ENCODE measurements around the gene CLHC1. TPM values are rescaled to one million over a fixed set of nuclear protein-coding genes. Genes with fewer than 3 reads are reported as not detected.

The CLHC1 gene
- total RNA-seq, 1 experiment from 2014 or later: 9.2 TPM

- Histone ChIP-seq H3K27me3 (ENCODE audit: insufficient read depth, low read length) (no peaks in the 10 kb centered on the region), H3K4me1 (ENCODE audit: insufficient read depth, low read length) (peaks cover 10% of the 10 kb centered on the region; the same call in 1 of the 2 replicates), H3K9me3 (ENCODE audit: control insufficient read depth, low read depth, low read length) (no peaks in the 10 kb centered on the region), H2AK5ac (ENCODE audit: insufficient read length, low read length) (no peak overlapping the region), H4K5ac (ENCODE audit: insufficient read length, low read depth, low read length) (peak overlapping the region; percentile 85), H3K4ac (ENCODE audit: low read depth, low read length) (peak overlapping the region; percentile 97), H2AFZ (ENCODE audit: low read length) (no peak overlapping the region), H3K56ac (ENCODE audit: insufficient read length, low read depth, low read length) (no peak overlapping the region), H3K27ac (ENCODE audit: insufficient read length, low read depth, low read length) (peak overlapping the region; percentile 93), H2BK20ac (ENCODE audit: low read depth, low read length, poor library complexity, severe bottlenecking) (peak overlapping the region; percentile 85), H2BK12ac (ENCODE audit: insufficient read length, low read depth, low read length) (peak overlapping the region; percentile 91), H2BK5ac (ENCODE audit: insufficient read length, low read length) (peak overlapping the region; percentile 86), H3K23ac (ENCODE audit: insufficient read length, low read depth, low read length) (no peak overlapping the region), H3K4me2 (ENCODE audit: insufficient read depth, insufficient read length, low read length) (peak overlapping the region; percentile 47), H2BK15ac (ENCODE audit: low read depth, low read length) (no peak overlapping the region), H3K79me1 (ENCODE audit: insufficient read depth, low read depth, low read length, poor library complexity, severe bottlenecking) (no peaks in the 10 kb centered on the region), H3K9ac (ENCODE audit: extremely low read depth, insufficient read length, low read length) (no peak overlapping the region), H4K8ac (replicated peaks; ENCODE audit: insufficient read length, low read depth, low read length) (no peak overlapping the region), H3K18ac (ENCODE audit: insufficient read length, low read depth, low read length) (peak overlapping the region; percentile 98), H3T11ph (ENCODE audit: low read length) (peak overlapping the region; percentile 99), H3K23me2 (ENCODE audit: insufficient read length, low read depth, low read length, poor library complexity, severe bottlenecking) (no peaks in the 10 kb centered on the region), H4K20me1 (ENCODE audit: control insufficient read depth, insufficient read depth, insufficient read length) (no peaks in the 10 kb centered on the region), H3K14ac (ENCODE audit: insufficient read depth, low read length) (peak overlapping the region; percentile 96), H3K79me2 (ENCODE audit: insufficient read depth, low read length) (no peaks in the 10 kb centered on the region), H4K91ac (ENCODE audit: insufficient read length, low read depth, low read length) (peak overlapping the region; percentile 91), H2BK120ac (ENCODE audit: low read depth, low read length, poor library complexity, severe bottlenecking) (peak overlapping the region; percentile 98)
- no peak for DNase-seq
- Mint-ChIP-seq H3K4me3 (peak overlapping the region; percentile 19 to 70; a peak in 4 of 5 replicates), H3K4me1 (peaks cover 51 to 53% of the 10 kb centered on the region in 2 experiments), H3K27me3 (ENCODE audit: low read depth) (no peaks in the 10 kb centered on the region; the same call in 1 of the 2 replicates), H3K9me3 (no peaks in the 10 kb centered on the region), H3K36me3 (ENCODE audit: insufficient read depth in 1 of 3, low read depth in 3 of 3) (no peaks in the 10 kb centered on the region), H3K27ac (peak overlapping the region; percentile 98 to 99 (median 98))
- TF ChIP-seq CTCF (conservative IDR thresholded peaks at IDR 0.05): no peak
- no CpG with 5 or more reads among the region's 1 CpG for WGBS (ENCODE audit: extremely low coverage, insufficient read length, low lambda C conversion rate)
Observed at GRCh38 chr2:55134316-55134706, 97.8 kb downstream of the CLHC1 start.

Measured in H9 (cell line).